Measurements from ENCODE around the gene HECTD2.

The HECTD2 gene

DNA sequence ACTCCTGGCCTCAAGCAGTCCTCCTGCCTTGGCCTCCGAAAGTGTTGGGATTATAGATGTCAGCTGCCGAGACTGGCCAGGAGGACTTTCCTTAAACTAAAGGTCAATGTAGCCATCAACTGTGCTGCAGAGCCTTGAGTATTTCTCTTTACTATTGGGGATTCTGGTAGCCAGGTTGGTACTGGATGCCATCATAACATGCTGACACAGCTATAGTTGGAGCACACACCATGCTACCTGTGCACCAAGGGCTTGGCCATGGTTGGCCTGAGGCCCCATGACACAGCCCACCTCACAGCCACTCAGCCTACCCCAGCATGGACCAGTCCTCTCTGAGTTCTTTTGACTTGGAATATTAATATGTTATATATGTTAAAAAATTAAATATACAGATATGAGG is 54.4 kb downstream of the HECTD2 start:
- Histone ChIP-seq H3K27me3 (ENCODE audit: control insufficient read depth, insufficient read depth, low read length) (no peaks in the 10 kb centered on the region), H3K4me3 (ENCODE audit: low read length) (no peak overlapping the region), H3K27ac (ENCODE audit: low read depth, low read length) (no peak overlapping the region), H3K36me3 (ENCODE audit: control insufficient read depth, insufficient read depth, low read length) (peaks cover 7% of the 10 kb centered on the region), H3K9ac (ENCODE audit: low read length) (no peak overlapping the region), H3K4me1 (ENCODE audit: control insufficient read depth, insufficient read depth, low read length) (no peaks in the 10 kb centered on the region)

DNA sequence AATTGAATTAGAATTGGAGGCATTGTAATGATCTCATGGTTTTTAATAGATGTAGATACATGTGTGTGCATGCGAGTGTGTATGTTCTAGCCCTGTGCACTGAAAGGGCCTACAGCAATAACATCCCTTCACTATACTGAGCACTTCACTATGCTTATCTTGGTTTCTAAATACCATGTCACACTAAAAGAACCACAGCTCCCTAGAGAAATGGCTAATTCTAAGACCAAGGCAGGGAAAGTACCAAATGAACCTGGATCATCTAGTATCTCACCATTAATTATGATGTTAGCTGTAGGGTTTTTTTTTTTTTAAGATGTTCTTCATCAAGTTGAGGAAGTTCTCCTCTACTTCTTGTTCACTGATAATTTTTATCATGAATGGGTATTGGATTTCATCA is 55.1 kb downstream of the HECTD2 start:
- H3K4me1 ChIP-seq (ENCODE audit: control insufficient read depth, insufficient read depth, low read length), result no peaks in the 10 kb centered on the region
- no peak overlapping the region for H3K4me3 ChIP-seq (ENCODE audit: low read length)
- no peaks in the 10 kb centered on the region for H3K27me3 ChIP-seq (ENCODE audit: control insufficient read depth, insufficient read depth, low read length)
- H3K36me3 ChIP-seq (ENCODE audit: control insufficient read depth, insufficient read depth, low read length), result peaks cover 7% of the 10 kb centered on the region
- no peak overlapping the region for H3K27ac ChIP-seq (ENCODE audit: low read depth, low read length)
- no peak overlapping the region for H3K9ac ChIP-seq (ENCODE audit: low read length)

DNA sequence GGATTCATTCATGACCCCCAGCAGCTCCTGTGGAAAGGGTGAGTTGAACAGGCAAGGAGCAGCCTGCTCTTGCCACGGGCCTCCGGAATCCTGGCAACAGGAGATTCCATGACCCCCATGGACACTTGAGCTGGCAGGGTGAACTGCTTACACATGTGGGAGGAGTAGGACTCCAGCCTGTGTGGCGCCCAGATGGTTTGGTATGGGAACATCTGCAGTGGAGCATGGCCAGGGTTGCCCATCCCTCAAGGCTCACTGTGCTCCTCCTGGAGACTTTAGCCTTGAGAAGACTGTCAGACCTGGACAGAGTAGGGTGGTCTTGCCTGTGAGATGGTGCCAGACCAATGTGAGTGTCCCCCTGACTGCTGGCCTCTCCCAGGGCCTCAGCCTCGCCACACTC is 57.0 kb downstream of the HECTD2 start:
- no peaks in the 10 kb centered on the region for H3K4me1 ChIP-seq (ENCODE audit: control insufficient read depth, insufficient read depth, low read length)
- H3K36me3 ChIP-seq (ENCODE audit: control insufficient read depth, insufficient read depth, low read length), result peaks cover 7% of the 10 kb centered on the region
- no peak overlapping the region for H3K4me3 ChIP-seq (ENCODE audit: low read length)
- H3K27ac ChIP-seq (ENCODE audit: low read depth, low read length), result no peak overlapping the region
- no peaks in the 10 kb centered on the region for H3K27me3 ChIP-seq (ENCODE audit: control insufficient read depth, insufficient read depth, low read length)
- no peak overlapping the region for H3K9ac ChIP-seq (ENCODE audit: low read length)

DNA sequence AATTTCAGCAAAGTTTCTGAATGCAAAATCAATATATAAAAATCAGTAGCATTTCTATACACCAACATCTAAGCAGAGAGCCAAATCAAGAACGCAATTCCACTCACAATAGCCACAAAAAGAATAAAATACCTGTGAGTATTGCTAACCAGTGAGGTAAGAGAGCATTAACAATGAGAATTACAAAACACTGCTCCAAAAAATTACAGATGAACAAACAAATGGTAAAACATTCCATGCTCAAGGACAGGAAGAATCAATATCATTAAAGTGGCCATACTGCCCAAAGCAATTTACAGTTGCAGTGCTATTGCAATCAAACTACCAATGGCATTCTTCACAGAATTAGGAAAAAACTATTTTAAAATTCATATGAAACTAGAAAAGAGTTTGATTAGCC is 61.5 kb downstream of the HECTD2 start:
- peaks cover 7% of the 10 kb centered on the region for H3K36me3 ChIP-seq (ENCODE audit: control insufficient read depth, insufficient read depth, low read length)
- H3K9ac ChIP-seq (ENCODE audit: low read length), result no peak overlapping the region
- no peak overlapping the region for H3K27ac ChIP-seq (ENCODE audit: low read depth, low read length)
- no peaks in the 10 kb centered on the region for H3K4me1 ChIP-seq (ENCODE audit: control insufficient read depth, insufficient read depth, low read length)
- H3K4me3 ChIP-seq (ENCODE audit: low read length), result no peak overlapping the region
- H3K27me3 ChIP-seq (ENCODE audit: control insufficient read depth, insufficient read depth, low read length), result no peaks in the 10 kb centered on the region

DNA sequence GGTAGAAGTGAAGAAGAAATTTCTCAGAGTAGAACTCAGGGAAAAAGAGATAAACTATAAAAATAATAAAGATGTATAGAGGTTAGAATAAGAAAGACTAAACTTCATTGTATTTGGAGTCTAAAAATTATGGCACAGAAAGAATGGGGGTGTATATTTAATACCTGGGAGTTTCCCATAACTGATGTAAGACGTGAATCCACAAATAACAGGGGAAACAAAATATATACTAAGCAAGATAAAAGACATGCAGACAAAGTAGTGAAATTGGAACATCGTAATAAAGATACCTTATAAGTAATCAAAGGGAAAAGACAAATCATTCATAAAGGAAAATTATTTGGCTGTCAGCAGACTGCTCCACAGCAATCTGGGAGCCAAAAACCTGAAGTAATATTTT is 62.8 kb downstream of the HECTD2 start:
- no peak overlapping the region for H3K27ac ChIP-seq (ENCODE audit: low read depth, low read length)
- no peak overlapping the region for H3K9ac ChIP-seq (ENCODE audit: low read length)
- H3K27me3 ChIP-seq (ENCODE audit: control insufficient read depth, insufficient read depth, low read length), result no peaks in the 10 kb centered on the region
- H3K36me3 ChIP-seq (ENCODE audit: control insufficient read depth, insufficient read depth, low read length), result no peaks in the 10 kb centered on the region
- no peaks in the 10 kb centered on the region for H3K4me1 ChIP-seq (ENCODE audit: control insufficient read depth, insufficient read depth, low read length)
- H3K4me3 ChIP-seq (ENCODE audit: low read length), result no peak overlapping the region

DNA sequence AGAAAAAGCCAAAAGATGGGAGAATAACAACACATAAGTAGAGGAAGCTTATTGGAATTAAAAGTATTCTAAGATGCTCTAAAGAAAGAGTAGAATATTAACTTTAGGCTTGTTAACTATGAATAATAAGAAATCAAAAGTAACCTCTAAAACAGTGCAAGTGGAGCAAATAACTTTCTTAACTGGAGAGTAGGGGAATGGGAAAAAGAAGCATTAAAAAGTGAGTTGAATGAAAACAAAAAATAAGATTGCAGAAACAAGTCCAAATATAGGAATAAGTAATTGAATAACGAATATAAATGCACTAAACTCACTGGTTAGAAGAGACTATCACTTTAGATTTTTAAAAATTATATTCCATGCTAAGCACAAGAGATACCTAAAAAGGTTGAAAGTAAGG is 63.9 kb downstream of the HECTD2 start:
- no peaks in the 10 kb centered on the region for H3K27me3 ChIP-seq (ENCODE audit: control insufficient read depth, insufficient read depth, low read length)
- H3K27ac ChIP-seq (ENCODE audit: low read depth, low read length), result no peak overlapping the region
- no peaks in the 10 kb centered on the region for H3K4me1 ChIP-seq (ENCODE audit: control insufficient read depth, insufficient read depth, low read length)
- no peaks in the 10 kb centered on the region for H3K36me3 ChIP-seq (ENCODE audit: control insufficient read depth, insufficient read depth, low read length)
- no peak overlapping the region for H3K9ac ChIP-seq (ENCODE audit: low read length)
- H3K4me3 ChIP-seq (ENCODE audit: low read length), result no peak overlapping the region

DNA sequence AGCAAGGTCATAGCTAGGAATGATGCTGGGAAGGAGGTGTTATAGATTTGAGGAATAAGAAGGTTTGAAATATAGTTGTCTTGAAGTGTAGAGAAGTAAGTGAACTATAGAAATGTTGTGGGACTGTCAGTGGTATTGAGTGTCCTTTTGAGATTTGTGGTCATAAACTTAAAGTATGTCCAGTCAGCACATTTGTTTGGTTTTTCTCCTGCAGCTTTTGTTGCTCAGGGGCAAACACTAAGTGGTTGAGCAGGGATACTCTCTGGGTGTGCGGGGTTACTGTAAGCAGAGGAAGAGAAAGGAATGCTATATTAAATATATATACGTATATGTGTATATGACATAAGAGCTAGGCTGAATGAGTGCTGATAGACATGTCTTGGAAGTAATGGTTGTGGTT is 67.1 kb downstream of the HECTD2 start:
- H3K4me3 ChIP-seq (ENCODE audit: low read length), result no peak overlapping the region
- H3K36me3 ChIP-seq (ENCODE audit: control insufficient read depth, insufficient read depth, low read length), result no peaks in the 10 kb centered on the region
- no peaks in the 10 kb centered on the region for H3K4me1 ChIP-seq (ENCODE audit: control insufficient read depth, insufficient read depth, low read length)
- no peaks in the 10 kb centered on the region for H3K27me3 ChIP-seq (ENCODE audit: control insufficient read depth, insufficient read depth, low read length)
- no peak overlapping the region for H3K27ac ChIP-seq (ENCODE audit: low read depth, low read length)
- no peak overlapping the region for H3K9ac ChIP-seq (ENCODE audit: low read length)

DNA sequence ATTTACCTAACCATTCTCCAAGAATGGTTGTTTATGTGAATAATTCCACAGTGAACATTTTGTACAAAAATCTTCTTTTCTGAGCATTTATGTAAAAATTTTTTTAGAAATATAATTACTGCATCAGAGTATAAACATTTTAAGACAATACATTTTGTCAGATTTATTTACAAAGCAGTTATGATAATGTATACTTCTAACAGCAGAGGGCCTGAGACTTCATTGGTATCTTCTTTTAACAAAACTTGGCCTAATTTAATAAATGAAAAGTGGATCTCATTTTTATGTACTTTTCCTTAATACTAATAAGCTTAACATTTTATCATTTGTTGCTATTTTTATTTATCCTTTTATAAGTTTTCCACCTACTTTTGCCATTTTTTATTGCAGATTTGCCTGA is 69.4 kb downstream of the HECTD2 start:
- H3K4me3 ChIP-seq (ENCODE audit: low read length), result no peak overlapping the region
- no peaks in the 10 kb centered on the region for H3K4me1 ChIP-seq (ENCODE audit: control insufficient read depth, insufficient read depth, low read length)
- H3K27me3 ChIP-seq (ENCODE audit: control insufficient read depth, insufficient read depth, low read length), result no peaks in the 10 kb centered on the region
- no peak overlapping the region for H3K9ac ChIP-seq (ENCODE audit: low read length)
- H3K36me3 ChIP-seq (ENCODE audit: control insufficient read depth, insufficient read depth, low read length), result no peaks in the 10 kb centered on the region
- H3K27ac ChIP-seq (ENCODE audit: low read depth, low read length), result no peak overlapping the region

DNA sequence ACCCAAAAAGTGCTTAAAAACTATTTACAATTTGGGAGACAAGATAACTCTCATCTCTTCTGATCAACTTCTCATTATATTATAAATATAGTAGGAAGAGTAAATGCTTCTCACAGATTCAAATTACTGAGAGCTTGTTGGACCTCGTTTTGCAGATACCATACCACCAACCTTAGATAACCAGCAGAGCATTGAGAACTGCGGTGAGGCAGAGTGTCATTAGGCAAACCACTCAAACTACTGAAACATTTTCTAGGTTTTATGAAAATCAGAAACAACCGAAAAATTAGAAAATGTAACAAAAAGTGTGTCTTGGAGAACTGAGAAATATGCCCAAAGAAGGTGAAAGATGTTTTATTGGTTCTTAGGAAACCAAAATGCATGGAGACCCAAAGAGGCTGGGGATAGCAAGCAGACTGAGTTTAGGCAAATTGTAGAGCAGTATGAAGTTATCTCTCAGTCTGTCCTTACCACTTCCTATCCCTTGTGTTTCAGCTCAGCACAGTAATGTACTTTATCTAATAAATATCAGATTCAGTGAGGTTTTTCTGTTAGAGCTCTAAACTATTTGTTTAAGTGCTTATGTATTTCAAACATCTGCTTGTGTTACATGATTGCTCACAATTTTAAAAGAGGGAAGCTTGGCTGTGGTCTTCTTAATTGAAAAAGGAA is 77.9 kb downstream of the HECTD2 start:
- no peaks in the 10 kb centered on the region for H3K36me3 ChIP-seq (ENCODE audit: control insufficient read depth, insufficient read depth, low read length)

DNA sequence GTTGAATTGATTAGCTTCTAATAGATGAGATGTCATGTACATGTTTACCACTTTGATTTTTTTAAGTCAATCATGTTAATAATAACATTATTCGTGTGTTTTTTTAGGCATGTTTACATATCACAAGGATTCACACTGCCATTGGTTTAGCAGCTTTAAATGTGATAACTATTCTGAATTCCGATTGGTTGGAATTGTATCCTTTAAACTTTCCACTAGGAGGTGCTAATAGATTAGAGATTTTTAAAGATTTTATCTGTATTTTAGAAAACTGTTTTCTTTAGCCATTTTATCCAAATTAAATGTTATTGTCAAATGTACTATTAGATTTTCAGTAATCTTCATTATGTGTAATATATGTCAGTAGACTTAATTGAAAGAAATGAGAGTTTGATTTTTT is 83.2 kb downstream of the HECTD2 start:
- no peak overlapping the region for H3K4me3 ChIP-seq (ENCODE audit: low read length)
- H3K27ac ChIP-seq (ENCODE audit: low read depth, low read length), result no peak overlapping the region
- no peaks in the 10 kb centered on the region for H3K27me3 ChIP-seq (ENCODE audit: control insufficient read depth, insufficient read depth, low read length)
- no peaks in the 10 kb centered on the region for H3K36me3 ChIP-seq (ENCODE audit: control insufficient read depth, insufficient read depth, low read length)
- H3K4me1 ChIP-seq (ENCODE audit: control insufficient read depth, insufficient read depth, low read length), result no peaks in the 10 kb centered on the region
- no peak overlapping the region for H3K9ac ChIP-seq (ENCODE audit: low read length)

More for the DNA sequence above, 77.9 kb downstream of the HECTD2 start:
- no peaks in the 10 kb centered on the region for H3K4me1 ChIP-seq (ENCODE audit: control insufficient read depth, insufficient read depth, low read length)
- H3K27ac ChIP-seq (ENCODE audit: low read depth, low read length), result no peak overlapping the region
- H3K4me3 ChIP-seq (ENCODE audit: low read length), result no peak overlapping the region
- no peak overlapping the region for H3K9ac ChIP-seq (ENCODE audit: low read length)
- no peaks in the 10 kb centered on the region for H3K27me3 ChIP-seq (ENCODE audit: control insufficient read depth, insufficient read depth, low read length)

DNA sequence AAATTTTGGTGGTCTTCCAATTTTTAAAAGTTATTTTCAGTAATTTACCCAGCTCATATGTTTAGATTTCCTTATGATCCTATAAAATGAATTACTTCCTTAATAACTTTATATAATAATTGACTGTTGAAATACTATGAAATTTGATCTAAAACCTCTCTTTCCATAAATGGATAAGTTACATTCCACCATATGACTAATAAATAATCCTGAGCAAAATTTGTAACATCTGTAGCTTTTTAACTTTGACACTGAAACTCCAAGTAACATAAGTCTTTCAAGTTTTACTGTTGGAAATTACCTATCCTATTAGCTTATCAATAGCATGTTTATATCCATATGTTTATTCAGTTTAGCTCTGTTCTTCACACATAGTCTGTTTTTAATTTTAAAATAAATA is 85.3 kb downstream of the HECTD2 start:
- Histone ChIP-seq H3K36me3 (ENCODE audit: control insufficient read depth, insufficient read depth, low read length) (no peaks in the 10 kb centered on the region), H3K27me3 (ENCODE audit: control insufficient read depth, insufficient read depth, low read length) (no peaks in the 10 kb centered on the region), H3K27ac (ENCODE audit: low read depth, low read length) (no peak overlapping the region), H3K9ac (ENCODE audit: low read length) (no peak overlapping the region), H3K4me1 (ENCODE audit: control insufficient read depth, insufficient read depth, low read length) (no peaks in the 10 kb centered on the region), H3K4me3 (ENCODE audit: low read length) (no peak overlapping the region)

DNA sequence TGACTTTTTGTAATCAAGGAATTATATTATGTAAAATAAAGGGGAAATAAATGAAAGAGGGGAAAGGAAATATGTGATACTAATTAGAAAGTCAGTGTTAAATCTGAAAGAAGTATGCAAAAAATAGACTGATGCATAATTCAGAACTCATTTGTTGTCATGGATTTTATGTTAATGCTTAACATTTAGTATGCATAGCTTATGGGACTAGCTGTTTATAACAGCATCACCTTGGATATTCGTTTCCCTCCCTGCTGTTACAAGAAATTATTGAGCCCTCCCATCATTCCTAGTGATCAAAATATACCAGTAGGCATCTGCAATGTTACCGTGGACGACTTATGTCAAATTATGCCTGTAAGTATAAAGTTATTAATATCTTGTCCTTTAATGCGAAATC is 85.9 kb downstream of the HECTD2 start:
- Histone ChIP-seq H3K9ac (ENCODE audit: low read length) (no peak overlapping the region), H3K27me3 (ENCODE audit: control insufficient read depth, insufficient read depth, low read length) (no peaks in the 10 kb centered on the region), H3K27ac (ENCODE audit: low read depth, low read length) (no peak overlapping the region), H3K4me1 (ENCODE audit: control insufficient read depth, insufficient read depth, low read length) (no peaks in the 10 kb centered on the region), H3K4me3 (ENCODE audit: low read length) (no peak overlapping the region), H3K36me3 (ENCODE audit: control insufficient read depth, insufficient read depth, low read length) (no peaks in the 10 kb centered on the region)

DNA sequence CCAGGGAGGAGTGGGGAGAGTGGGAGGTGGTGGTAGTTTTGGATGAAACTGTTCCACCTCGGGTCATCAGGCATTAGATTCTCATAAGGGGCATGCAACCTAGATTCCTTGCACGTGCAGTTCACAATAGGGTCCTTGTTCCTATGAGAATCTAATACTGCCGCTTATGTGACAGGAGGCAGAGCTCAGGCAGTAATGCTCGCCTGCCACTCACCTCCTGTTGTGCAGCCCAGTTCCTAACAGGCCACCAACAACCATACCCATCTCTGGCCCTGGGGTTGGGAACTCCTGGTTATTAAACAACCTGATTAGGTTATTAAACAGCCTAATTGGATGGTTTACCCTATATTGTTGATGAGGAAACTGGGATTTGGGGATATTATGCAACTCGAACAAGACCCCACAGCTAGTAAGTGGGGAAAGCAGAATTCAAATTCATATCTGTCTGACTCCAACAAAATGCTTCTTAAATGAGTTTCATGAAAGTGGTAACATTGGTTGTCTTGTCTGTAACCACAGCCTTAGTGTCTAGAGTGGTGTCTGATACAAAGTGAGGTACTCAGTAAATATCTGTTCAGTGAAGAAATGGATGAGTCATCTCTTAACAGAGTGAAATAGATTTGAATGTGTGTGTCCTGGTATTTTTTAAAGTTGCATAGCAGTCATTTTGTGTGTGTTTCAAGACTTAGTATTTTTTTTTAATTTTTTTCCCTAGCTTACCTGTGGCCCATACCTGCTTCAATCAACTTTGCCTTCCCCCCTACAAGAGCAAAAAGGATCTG is 101.6 kb downstream of the HECTD2 start:
- H3K27ac ChIP-seq (ENCODE audit: low read depth, low read length), result no peak overlapping the region

More for the DNA sequence above, 101.6 kb downstream of the HECTD2 start:
- Histone ChIP-seq H3K4me1 (ENCODE audit: control insufficient read depth, insufficient read depth, low read length) (no peaks in the 10 kb centered on the region), H3K36me3 (ENCODE audit: control insufficient read depth, insufficient read depth, low read length) (no peaks in the 10 kb centered on the region), H3K9ac (ENCODE audit: low read length) (no peak overlapping the region), H3K4me3 (ENCODE audit: low read length) (no peak overlapping the region), H3K27me3 (ENCODE audit: control insufficient read depth, insufficient read depth, low read length) (no peaks in the 10 kb centered on the region)
